Mesothelial cell of epicardium (in vitro differentiated cells): ENCODE data around the gene KCNT2. TPM values are rescaled to one million over a fixed set of nuclear protein-coding genes. Genes with fewer than 3 reads are reported as not detected.

Source experiments
- DNase-seq, 2 experiments: peaks; one replicate each; pipeline ENCODE4 v3.0.0; 2021; ENCODE audit warnings: low spot score in 2 of 2; ENCODE audit not compliant: unreplicated experiment in 2 of 2
- H3K27ac Mint-ChIP-seq: 2 replicates; pipeline ENCODE4 v1.8.0; 2021; ENCODE audit warnings: mixed read lengths
- H3K27me3 Mint-ChIP-seq: 2 replicates; pipeline ENCODE4 v1.8.0; 2021; ENCODE audit warnings: low read depth, mixed read lengths
- H3K36me3 Mint-ChIP-seq: 2 replicates; pipeline ENCODE4 v1.8.0; 2021; ENCODE audit warnings: mixed read lengths
- H3K4me1 Mint-ChIP-seq: 2 replicates; pipeline ENCODE4 v1.8.0; 2021; ENCODE audit warnings: mixed read lengths
- H3K4me3 Mint-ChIP-seq: 2 replicates; pipeline ENCODE4 v1.8.0; 2021; ENCODE audit warnings: mild to moderate bottlenecking, moderate library complexity, mixed read lengths
- H3K9me3 Mint-ChIP-seq: 2 replicates; pipeline ENCODE4 v1.8.0; 2021; ENCODE audit warnings: mixed read lengths
- CTCF ChIP-seq: fragments of 200-600 bp; sonication (generic); IDR thresholded peaks from one replicate; pipeline ENCODE4 v1.5.0; 2021; ENCODE audit warnings: antibody characterized with exemption; ENCODE audit not compliant: unreplicated experiment
- total RNA-seq: library from RNA; stranded (reverse); gene quantifications from 3 replicates; pipeline ENCODE4 v1.2.1, GENCODE V29; 2021

The KCNT2 gene
- total RNA-seq, 1 donor from 2014 or later, result 25.6 TPM

GRCh38 chr1:196196486-196196885, 411.8 kb downstream of the KCNT2 start:
- Mint-ChIP-seq H3K4me3 (no peak overlapping the region), H3K4me1 (peaks cover 2% of the 10 kb centered on the region), H3K36me3 (no peaks in the 10 kb centered on the region), H3K27me3 (no peaks in the 10 kb centered on the region), H3K9me3 (peaks cover 9% of the 10 kb centered on the region), H3K27ac (no peak overlapping the region)
- TF ChIP-seq CTCF, result no peak
- DNase-seq, result no peak

- no peak for TF ChIP-seq CTCF
- Mint-ChIP-seq H3K9me3 (peaks cover 23% of the 10 kb centered on the region), H3K36me3 (no peaks in the 10 kb centered on the region), H3K4me3 (no peak overlapping the region), H3K27me3 (no peaks in the 10 kb centered on the region), H3K27ac (no peak overlapping the region), H3K4me1 (peaks cover 2% of the 10 kb centered on the region)
- DNase-seq, result no peak
Measured at GRCh38 chr1:196193896-196194559, 414.2 kb downstream of the KCNT2 start.

GRCh38 chr1:196183941-196184340, 424.3 kb downstream of the KCNT2 start:
- Mint-ChIP-seq H3K27ac (no peak overlapping the region), H3K9me3 (no peaks in the 10 kb centered on the region), H3K27me3 (no peaks in the 10 kb centered on the region), H3K36me3 (no peaks in the 10 kb centered on the region), H3K4me1 (peaks cover 4% of the 10 kb centered on the region), H3K4me3 (no peak overlapping the region)
- TF ChIP-seq CTCF, result no peak
- no peak for DNase-seq

- no peaks in the 10 kb centered on the region for H3K27me3 Mint-ChIP-seq
- no peak overlapping the region for H3K27ac Mint-ChIP-seq
Measured at GRCh38 chr1:196181594-196181878, 426.7 kb downstream of the KCNT2 start.

DNA sequence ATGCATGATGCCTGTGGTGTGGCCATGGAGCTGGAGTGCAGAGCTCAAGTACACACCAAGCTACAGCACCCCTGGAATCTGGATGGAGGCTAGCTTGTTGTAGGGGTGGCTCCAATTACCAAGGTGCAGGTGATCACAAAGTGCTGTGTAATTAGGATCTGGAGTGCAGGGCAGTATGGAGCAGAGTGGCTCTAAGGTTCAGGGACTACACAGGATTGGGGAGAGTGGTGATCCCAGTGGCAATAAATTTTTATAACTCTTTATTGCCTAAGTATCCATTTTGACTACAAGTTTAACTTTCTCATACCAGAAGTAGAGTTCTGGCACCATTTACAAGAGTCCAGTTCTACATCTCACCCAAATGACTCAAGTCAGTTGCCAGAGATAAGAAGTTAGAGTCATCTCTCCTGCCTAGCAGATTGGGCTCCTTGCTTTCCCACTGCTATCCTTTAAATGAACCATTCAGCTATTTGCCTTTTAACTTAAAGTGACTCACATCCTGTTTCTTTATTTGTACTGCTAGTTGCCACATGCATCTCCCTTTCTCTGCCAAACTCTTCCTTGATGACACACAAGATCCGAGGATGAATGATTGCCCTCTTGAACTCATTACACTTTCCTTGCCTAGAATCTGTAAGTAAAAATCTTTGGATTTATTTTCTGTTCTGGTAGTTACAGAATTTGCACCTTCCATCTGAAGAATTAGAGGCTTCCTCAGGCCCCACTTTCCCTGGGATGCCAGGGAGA, 427.2 kb downstream of the KCNT2 start:
- no peak for TF ChIP-seq CTCF
- Mint-ChIP-seq H3K9me3 (no peaks in the 10 kb centered on the region), H3K4me3 (no peak overlapping the region), H3K4me1 (peaks cover 4% of the 10 kb centered on the region), H3K36me3 (no peaks in the 10 kb centered on the region), H3K27ac (no peak overlapping the region), H3K27me3 (no peaks in the 10 kb centered on the region)
- DNase-seq, result no peak

More at GRCh38 chr1:196181594-196181878, 426.7 kb downstream of the KCNT2 start:
- Mint-ChIP-seq H3K36me3 (no peaks in the 10 kb centered on the region), H3K4me3 (no peak overlapping the region), H3K9me3 (no peaks in the 10 kb centered on the region), H3K4me1 (peaks cover 4% of the 10 kb centered on the region)
- DNase-seq, result no peak
- no peak for TF ChIP-seq CTCF
